ENCODE results near the gene PRH1. TPM values are rescaled to one million over a fixed set of nuclear protein-coding genes. Genes with fewer than 3 reads are reported as not detected.
A peak's percentile ranks its signal among the peaks of the same experiment; 100 is the strongest.

PRH1 gene
- total and polyA plus RNA-seq, 2 of the 13 experiments (the other 11 are each of a cell fraction or from before 2014, with no cell fraction given), result 5.3 to 18.8 TPM

GRCh38 chr12:10891937-10892336, 7.9 kb upstream of the PRH1 start (continued):
- peak; percentile 90 for TF ChIP-seq CEBPG (CRISPR knock-in tag; IDR thresholded peaks at IDR 0.05)
- no peak for TF ChIP-seq FOXO4 (CRISPR knock-in tag; conservative IDR thresholded peaks at IDR 0.05)
- TF ChIP-seq THRA (CRISPR knock-in tag; IDR thresholded peaks at IDR 0.05; ENCODE audit: borderline replicate concordance), result peak; percentile 89
- no peak for TF ChIP-seq ZNF101 (CRISPR knock-in tag; IDR thresholded peaks at IDR 0.05; ENCODE audit: borderline replicate concordance, low read depth)
- TF ChIP-seq TFAP4 (IDR thresholded peaks at IDR 0.05; ENCODE audit: borderline replicate concordance, low read depth), result peak; percentile 91
- TF ChIP-seq KAT7 (CRISPR knock-in tag; IDR thresholded peaks at IDR 0.05; ENCODE audit: borderline replicate concordance), result peak; percentile 64; the same call in 1 of the 2 replicates
- no peak for TF ChIP-seq HOXA7 (CRISPR knock-in tag; IDR thresholded peaks at IDR 0.05)
- TF ChIP-seq ZNF281 (CRISPR knock-in tag; IDR thresholded peaks at IDR 0.05; ENCODE audit: borderline replicate concordance), result peak; percentile 61; the same call in 1 of the 2 replicates
- TF ChIP-seq MIER3 (CRISPR knock-in tag; IDR thresholded peaks at IDR 0.05; ENCODE audit: borderline replicate concordance), result peak; percentile 99
- no peak for TF ChIP-seq TEAD2 (CRISPR knock-in tag; IDR thresholded peaks at IDR 0.05)
- TF ChIP-seq ZXDC (CRISPR knock-in tag; IDR thresholded peaks at IDR 0.05), result no peak
- TF ChIP-seq MXD4 (CRISPR knock-in tag; IDR thresholded peaks at IDR 0.05), result no peak
- peak; percentile 88 for TF ChIP-seq ZNF280D (CRISPR knock-in tag; IDR thresholded peaks at IDR 0.05)
- TF ChIP-seq SKIL (CRISPR knock-in tag; IDR thresholded peaks at IDR 0.05; ENCODE audit: borderline replicate concordance), result peak; percentile 88
